Measurements from ENCODE around the gene VWA2. TPM values are rescaled to one million over a fixed set of nuclear protein-coding genes. Genes with fewer than 3 reads are reported as not detected.
A peak's percentile ranks its signal among the peaks of the same experiment; 100 is the strongest.

Gene VWA2
- total RNA-seq, 2 donors from 2014 or later, result not detected

DNA sequence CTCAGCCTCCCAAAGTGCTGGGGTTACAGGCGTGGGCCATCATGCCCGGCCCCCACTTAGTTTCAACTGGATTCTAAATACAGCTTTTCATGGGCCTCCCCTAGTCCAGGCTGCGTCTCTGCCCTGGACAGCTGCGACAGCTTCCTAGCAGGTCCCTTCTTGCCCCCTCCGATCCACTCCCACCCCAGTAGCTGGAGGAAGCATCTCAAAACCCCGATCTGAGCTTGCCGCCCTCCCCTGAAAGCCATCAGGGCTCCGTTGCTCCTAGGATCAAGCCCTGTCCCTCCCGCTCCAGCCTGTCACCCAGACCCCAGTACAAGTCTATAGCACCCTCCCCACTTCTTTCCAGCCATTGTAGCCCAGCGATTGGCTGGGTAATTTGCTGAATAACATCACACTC lies 64.5 kb downstream of the VWA2 start:
- no peak for DNase-seq (ENCODE audit: low spot score)
- no peaks in the 10 kb centered on the region for H3K36me3 Mint-ChIP-seq
- peaks cover 11 to 12% of the 10 kb centered on the region in 2 donors for H3K4me1 Mint-ChIP-seq (ENCODE audit: low read depth in 2 of 2)
- peak overlapping the region; percentile 53 to 80 for H3K27ac Mint-ChIP-seq
- peak overlapping the region; percentile 89 for H3K4me3 Mint-ChIP-seq
- no peak for ATAC-seq
- H3K27me3 Mint-ChIP-seq, result peaks cover 0 to 2% of the 10 kb centered on the region in 2 donors
- H3K9me3 Mint-ChIP-seq, result no peaks in the 10 kb centered on the region

DNA sequence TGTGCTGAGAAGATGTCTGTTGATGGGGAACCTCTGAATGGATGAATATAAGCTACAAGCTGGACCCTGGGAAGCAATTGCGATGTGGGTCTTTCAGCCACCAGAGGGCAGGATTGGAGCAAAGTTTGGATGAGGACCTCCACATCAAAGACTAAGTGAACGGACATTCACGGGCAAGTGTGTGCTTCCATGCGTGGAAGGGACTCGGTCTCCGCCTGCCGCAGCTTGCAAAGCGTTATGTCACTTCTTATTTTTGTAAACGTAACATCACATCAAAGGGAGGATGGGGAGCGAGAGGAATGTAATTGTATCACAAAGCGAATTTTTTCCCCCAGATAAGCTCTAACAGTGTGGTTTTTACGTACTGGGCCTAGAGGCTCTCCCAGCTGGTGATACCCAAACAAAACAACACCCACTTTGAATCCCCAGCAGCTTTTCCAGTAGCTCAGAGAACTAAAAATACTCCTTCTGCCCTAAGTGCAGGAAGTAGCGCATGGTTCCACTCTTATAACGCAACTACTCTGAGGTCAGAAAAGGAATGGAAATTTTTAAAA lies 65.0 kb downstream of the VWA2 start:
- Mint-ChIP-seq H3K4me3 (peak overlapping the region; percentile 89), H3K27ac (peak overlapping the region; percentile 53 to 80), H3K4me1 (ENCODE audit: low read depth in 2 of 2) (peaks cover 11 to 12% of the 10 kb centered on the region in 2 donors), H3K36me3 (no peaks in the 10 kb centered on the region), H3K9me3 (no peaks in the 10 kb centered on the region), H3K27me3 (peaks cover 0 to 2% of the 10 kb centered on the region in 2 donors)
- peak; percentile 78 for DNase-seq (ENCODE audit: low spot score)
- ATAC-seq, result peak; percentile 66 to 73

DNA sequence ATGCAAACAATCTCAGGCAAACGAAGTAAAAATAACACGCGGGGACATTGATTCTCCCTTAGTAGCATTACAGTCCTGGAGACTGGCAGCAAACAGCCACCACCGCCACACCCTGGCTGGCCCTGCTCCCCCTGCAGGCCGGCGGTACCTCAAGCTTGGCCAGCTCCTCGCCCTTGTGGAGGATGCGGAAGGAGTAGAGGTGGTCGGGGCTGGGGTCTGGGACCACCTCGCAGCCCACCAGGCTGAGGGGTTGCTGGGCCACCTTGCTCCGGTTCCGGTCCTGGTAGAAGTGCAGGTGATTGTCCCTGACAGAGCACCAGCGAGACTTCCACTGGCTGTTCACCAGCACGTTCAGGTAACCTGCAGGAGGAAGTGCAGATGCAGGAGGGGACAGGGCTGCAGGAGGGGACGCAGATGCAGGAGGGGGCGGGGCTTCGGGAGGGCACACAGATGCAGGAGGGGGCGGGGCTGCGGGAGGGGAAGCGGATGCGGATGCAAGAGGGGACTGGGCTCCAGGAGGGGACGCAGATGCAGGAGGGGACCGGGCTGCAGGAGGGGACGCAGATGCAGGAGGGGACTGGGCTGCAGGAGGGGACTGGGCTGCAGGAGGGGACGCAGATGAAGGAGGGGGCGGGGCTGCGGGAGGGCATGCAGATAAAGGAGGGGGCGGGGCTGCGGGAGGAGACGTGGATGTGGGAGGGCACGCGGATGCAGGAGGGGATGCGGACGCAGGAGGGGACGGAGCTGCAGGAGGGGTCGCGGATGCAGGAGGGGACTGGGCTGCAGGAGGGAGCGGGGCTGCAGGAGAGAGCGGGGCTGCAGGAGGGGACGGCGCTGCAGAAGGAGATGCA lies 65.7 kb downstream of the VWA2 start:
- Mint-ChIP-seq H3K9me3 (no peaks in the 10 kb centered on the region), H3K4me3 (peak overlapping the region; percentile 89), H3K27ac (peak overlapping the region; percentile 53 to 80), H3K36me3 (no peaks in the 10 kb centered on the region), H3K27me3 (peaks cover 0 to 2% of the 10 kb centered on the region in 2 donors), H3K4me1 (ENCODE audit: low read depth in 2 of 2) (peaks cover 11 to 12% of the 10 kb centered on the region in 2 donors)
- DNase-seq (ENCODE audit: low spot score) (peak; percentile 66), ATAC-seq (peak; percentile 75 to 76)

DNA sequence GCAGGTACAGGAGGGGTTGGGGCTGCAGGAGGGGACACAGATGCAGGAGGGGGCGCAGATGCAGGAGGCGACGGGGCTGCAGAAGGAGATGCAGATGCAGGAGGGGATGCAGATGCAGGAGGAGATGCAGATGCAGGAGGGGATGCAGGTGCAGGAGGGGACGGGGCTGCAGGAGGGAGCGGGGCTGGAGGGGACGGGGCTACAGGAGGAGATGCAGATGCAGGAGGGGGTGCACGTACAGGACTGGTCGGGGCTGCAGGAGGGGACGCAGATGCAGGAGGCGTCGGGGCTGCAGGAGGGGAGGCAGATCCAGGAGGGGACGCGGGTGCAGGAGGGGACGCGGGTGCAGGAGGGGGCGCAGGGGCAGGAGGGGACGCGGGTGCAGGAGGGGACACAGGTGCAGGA lies 66.5 kb downstream of the VWA2 start:
- peaks cover 0 to 2% of the 10 kb centered on the region in 2 donors for H3K27me3 Mint-ChIP-seq
- DNase-seq (ENCODE audit: low spot score), result no peak
- ATAC-seq, result no peak
- no peaks in the 10 kb centered on the region for H3K9me3 Mint-ChIP-seq
- H3K4me3 Mint-ChIP-seq, result peak overlapping the region; percentile 89
- no peak overlapping the region for H3K27ac Mint-ChIP-seq
- peaks cover 11 to 12% of the 10 kb centered on the region in 2 donors for H3K4me1 Mint-ChIP-seq (ENCODE audit: low read depth in 2 of 2)
- H3K36me3 Mint-ChIP-seq, result no peaks in the 10 kb centered on the region

DNA sequence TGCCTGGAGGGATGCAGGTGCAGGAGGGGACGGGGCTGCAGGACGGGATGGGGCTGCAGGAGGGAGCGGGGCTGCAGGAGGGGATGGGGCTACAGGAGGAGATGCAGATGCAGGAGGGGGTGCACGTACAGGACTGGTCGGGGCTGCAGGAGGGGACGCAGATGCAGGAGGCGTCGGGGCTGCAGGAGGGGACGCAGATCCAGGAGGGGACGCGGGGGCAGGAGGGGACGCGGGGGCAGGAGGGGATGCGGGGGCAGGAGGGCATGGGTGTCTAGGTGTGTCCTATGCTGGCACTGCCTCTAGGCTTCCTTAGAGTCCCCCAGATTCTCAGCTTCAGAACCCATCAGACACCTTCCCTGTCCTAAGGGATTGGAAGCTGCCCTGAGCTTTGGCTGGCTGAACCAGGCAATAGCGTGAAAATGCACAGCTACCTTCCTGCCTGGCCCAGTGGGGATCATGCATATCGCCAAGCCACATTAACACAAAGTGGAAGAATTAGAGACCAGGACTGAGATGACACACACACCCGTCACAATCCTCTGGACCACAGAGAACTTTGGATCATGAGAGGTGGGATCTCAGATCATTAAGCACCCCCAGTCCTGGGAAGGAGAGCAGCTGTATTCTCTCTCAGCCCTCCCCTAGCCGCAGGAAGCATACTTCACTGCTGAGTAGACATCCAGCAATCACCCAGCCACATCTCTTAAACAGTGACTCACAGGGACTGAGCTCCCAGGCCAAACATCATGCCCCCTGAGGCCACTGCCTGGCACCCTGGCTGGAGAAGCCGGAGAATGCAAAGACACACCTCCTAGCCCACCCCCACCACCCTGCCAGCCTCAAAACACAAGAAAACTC lies 67.3 kb downstream of the VWA2 start:
- Mint-ChIP-seq H3K36me3 (no peaks in the 10 kb centered on the region), H3K9me3 (no peaks in the 10 kb centered on the region), H3K27ac (no peak overlapping the region), H3K4me3 (peak overlapping the region; percentile 89), H3K4me1 (ENCODE audit: low read depth in 2 of 2) (peaks cover 11 to 12% of the 10 kb centered on the region in 2 donors), H3K27me3 (peaks cover 0 to 2% of the 10 kb centered on the region in 2 donors)
- no peak for ATAC-seq
- no peak for DNase-seq (ENCODE audit: low spot score)

DNA sequence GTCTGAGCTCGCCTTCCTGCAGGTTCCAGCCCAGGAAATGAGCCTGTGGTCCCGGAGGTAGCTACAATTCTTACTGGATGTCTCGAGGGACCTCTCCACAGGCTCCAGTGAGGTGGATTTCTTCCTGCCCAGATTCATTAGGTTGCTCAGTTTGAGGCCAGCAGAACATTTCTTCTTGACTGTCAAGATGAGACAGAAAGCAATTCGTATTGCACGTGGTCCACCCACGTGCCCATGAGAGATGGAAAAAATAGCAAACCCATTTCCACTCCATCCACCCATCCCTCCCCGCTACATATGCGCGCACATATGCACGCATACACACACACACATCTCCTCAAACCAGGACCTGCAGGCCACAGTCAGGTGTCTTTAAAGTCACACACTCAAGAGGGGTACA lies 68.7 kb downstream of the VWA2 start:
- DNase-seq (ENCODE audit: low spot score) (no peak), ATAC-seq (no peak)
- Mint-ChIP-seq H3K36me3 (no peaks in the 10 kb centered on the region), H3K27ac (no peak overlapping the region), H3K4me1 (ENCODE audit: low read depth in 2 of 2) (peaks cover 11 to 12% of the 10 kb centered on the region in 2 donors), H3K27me3 (peaks cover 0 to 2% of the 10 kb centered on the region in 2 donors), H3K9me3 (no peaks in the 10 kb centered on the region), H3K4me3 (no peak overlapping the region)

DNA sequence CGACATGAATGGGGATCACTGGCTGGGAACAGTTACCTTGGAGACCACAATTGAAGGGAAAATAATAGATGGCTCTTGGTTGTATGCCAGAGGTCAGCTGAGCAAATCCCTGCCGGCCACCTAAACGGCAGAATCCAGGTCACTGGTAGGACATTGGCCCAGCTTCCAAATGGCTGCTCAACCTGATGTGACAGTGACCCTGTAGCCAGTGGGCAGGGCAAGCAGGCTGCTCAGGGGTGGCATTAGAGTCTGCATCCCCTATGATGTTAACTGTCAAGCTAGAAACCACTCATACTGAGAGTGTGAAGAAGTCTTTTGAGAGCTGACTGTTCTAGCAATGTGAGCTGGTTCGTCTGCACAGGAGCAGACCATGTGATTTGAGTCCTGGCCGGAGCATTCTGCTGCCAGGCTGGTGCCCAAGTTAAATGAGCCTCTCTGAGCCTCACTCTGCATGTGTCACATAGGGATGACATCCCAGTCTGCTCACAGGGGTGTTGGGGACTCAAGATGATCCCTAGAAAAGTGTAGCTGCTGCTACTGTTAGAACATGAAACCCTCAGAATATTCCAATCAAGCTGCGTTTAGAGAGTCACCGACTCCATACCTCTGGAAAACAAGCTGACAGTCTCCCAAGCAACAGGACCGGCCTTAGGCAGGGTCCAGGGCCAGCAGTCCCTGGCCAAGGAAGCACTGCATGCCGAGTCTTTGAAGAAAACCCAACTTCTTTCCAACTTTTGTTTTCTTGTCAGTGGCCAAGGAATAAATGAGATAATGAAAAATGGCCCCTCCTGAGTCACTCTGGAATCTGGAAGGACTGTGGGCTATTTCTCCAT lies 69.7 kb downstream of the VWA2 start:
- H3K36me3 Mint-ChIP-seq, result no peaks in the 10 kb centered on the region
- ATAC-seq, result no peak
- peaks cover 9 to 10% of the 10 kb centered on the region in 2 donors for H3K4me1 Mint-ChIP-seq (ENCODE audit: low read depth in 2 of 2)
- no peak overlapping the region for H3K27ac Mint-ChIP-seq
- H3K9me3 Mint-ChIP-seq, result no peaks in the 10 kb centered on the region
- peaks cover 0 to 2% of the 10 kb centered on the region in 2 donors for H3K27me3 Mint-ChIP-seq
- H3K4me3 Mint-ChIP-seq, result no peak overlapping the region
- no peak for DNase-seq (ENCODE audit: low spot score)

DNA sequence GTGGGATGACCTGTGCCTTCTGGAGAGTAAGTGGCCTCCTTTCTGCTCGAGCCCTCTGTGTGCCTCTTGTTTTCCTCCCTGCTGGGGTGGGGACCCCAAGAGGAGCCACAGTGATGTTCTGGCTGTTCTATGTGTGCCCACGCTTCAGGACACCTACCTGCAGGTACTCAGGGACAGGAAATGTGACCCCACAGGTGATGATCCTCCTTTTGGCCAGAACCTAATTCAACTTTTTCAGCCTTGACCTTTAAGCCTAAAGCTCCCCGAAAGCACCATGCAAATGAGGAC lies 70.3 kb downstream of the VWA2 start:
- Mint-ChIP-seq H3K36me3 (no peaks in the 10 kb centered on the region), H3K4me3 (no peak overlapping the region), H3K27ac (no peak overlapping the region), H3K4me1 (ENCODE audit: low read depth in 2 of 2) (peaks cover 3 to 4% of the 10 kb centered on the region in 2 donors), H3K27me3 (peaks cover 0 to 2% of the 10 kb centered on the region in 2 donors), H3K9me3 (no peaks in the 10 kb centered on the region)
- ATAC-seq, result no peak
- DNase-seq (ENCODE audit: low spot score), result no peak

DNA sequence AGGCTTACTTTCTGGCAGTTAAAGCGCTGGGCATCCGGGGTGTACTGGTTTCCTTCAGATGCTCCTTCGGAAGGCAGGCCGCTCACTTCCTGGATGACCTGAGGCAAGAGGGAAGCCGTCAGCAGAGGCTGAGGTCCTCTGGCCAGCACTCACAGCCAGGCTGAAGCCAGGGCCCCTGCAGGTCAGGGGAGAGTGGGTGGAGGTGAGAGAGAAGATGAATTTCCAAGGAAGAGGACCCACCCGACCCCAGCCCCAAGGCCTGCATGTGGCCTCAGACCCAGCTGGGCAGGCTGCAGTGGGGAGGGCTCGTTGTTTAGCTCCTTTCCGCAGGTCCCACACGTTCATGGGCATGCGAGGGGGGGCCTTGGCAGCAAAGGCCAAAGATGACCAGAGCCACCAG lies 71.3 kb downstream of the VWA2 start:
- DNase-seq (ENCODE audit: low spot score) (no peak), ATAC-seq (no peak)
- H3K27me3 Mint-ChIP-seq, result peaks cover 0 to 2% of the 10 kb centered on the region in 2 donors
- no peak overlapping the region for H3K27ac Mint-ChIP-seq
- no peaks in the 10 kb centered on the region for H3K36me3 Mint-ChIP-seq
- no peak overlapping the region for H3K4me3 Mint-ChIP-seq
- no peaks in the 10 kb centered on the region for H3K4me1 Mint-ChIP-seq (ENCODE audit: low read depth in 2 of 2)
- no peaks in the 10 kb centered on the region for H3K9me3 Mint-ChIP-seq

DNA sequence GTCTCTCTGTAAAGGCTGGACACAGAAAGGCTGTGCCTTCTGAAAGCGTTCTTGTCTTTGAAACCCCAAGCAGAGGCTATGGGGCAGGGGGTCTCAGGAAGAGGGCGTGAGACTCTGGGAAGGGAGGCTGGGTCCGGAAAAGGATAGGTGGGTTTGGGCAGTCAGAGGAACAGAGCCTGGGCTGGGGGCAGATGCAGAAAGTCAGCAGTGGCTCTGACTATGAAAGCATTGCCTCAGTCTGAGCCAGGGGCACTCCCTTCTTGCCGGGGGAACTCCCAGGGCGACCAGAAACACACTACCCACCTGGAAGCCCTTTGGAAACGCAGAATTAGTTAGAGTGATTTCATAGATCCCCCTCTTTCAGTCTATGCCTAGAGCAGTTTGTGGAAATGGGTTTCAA lies 72.0 kb downstream of the VWA2 start:
- no peak overlapping the region for H3K4me3 Mint-ChIP-seq
- H3K9me3 Mint-ChIP-seq, result no peaks in the 10 kb centered on the region
- H3K27me3 Mint-ChIP-seq, result peaks cover 0 to 2% of the 10 kb centered on the region in 2 donors
- H3K27ac Mint-ChIP-seq, result no peak overlapping the region
- no peaks in the 10 kb centered on the region for H3K4me1 Mint-ChIP-seq (ENCODE audit: low read depth in 2 of 2)
- ATAC-seq, result no peak
- H3K36me3 Mint-ChIP-seq, result no peaks in the 10 kb centered on the region
- no peak for DNase-seq (ENCODE audit: low spot score)

DNA sequence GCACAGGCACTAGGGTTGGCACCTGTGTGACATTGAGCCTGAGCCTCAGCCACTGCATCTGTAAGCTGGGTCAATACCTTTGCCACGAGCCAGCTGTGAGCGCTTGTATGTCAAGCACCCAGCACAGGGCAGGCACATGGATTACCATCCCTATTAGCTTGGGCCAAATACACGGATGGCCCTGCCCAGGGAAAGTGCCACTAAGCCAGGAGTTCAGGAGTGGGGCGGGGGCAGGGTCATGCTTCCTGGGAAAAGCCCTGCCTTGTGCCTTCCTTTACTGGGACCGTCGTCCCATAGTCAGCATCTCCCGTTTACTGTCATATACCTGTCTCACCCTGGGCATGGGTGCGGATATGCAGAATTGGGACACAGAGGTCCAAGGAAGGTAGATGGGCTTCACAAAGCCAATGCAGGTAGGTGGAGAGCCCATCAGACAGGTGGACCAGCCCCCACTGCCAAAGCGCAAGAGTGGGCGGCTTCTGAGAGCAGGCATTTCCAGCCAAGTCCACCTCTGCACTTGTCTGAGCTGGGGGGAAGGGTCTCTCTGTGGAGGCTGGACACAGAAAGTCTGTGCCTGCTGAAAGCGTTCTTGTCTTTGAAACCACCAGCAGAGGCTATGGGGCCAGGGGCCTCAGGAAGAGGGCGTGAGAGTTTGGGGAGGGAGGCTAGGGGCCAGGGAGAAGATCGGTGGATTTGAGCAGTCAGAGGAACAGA lies 72.6 kb downstream of the VWA2 start:
- DNase-seq (ENCODE audit: low spot score), result no peak
- Mint-ChIP-seq H3K27ac (no peak overlapping the region), H3K4me3 (no peak overlapping the region), H3K4me1 (ENCODE audit: low read depth in 2 of 2) (no peaks in the 10 kb centered on the region), H3K9me3 (no peaks in the 10 kb centered on the region), H3K36me3 (no peaks in the 10 kb centered on the region), H3K27me3 (peaks cover 4 to 6% of the 10 kb centered on the region in 2 donors)
- ATAC-seq, result no peak

DNA sequence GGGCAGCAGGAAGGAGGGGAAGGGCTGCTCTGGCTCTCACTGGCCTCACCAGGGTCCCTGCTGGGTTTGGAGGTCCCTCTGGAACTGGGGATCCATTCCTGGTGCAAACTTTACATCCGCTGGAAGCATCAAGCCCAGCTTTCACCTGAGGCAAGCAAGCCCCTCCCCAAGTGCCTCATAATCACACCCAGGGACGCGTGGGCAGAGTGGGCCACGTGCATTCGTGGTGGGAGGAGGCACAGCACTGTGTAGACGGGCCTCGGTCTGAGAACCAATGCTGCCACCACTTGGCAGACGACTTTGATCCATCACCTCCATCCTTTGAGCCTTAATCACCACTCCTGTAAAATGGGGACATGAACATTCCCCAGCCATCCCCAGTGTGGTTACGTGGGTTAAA lies 74.1 kb downstream of the VWA2 start:
- Mint-ChIP-seq H3K27ac (no peak overlapping the region), H3K36me3 (no peaks in the 10 kb centered on the region), H3K4me1 (ENCODE audit: low read depth in 2 of 2) (no peaks in the 10 kb centered on the region), H3K9me3 (no peaks in the 10 kb centered on the region), H3K27me3 (peaks cover 3 to 11% of the 10 kb centered on the region in 2 donors), H3K4me3 (no peak overlapping the region)
- ATAC-seq (no peak), DNase-seq (ENCODE audit: low spot score) (no peak)

DNA sequence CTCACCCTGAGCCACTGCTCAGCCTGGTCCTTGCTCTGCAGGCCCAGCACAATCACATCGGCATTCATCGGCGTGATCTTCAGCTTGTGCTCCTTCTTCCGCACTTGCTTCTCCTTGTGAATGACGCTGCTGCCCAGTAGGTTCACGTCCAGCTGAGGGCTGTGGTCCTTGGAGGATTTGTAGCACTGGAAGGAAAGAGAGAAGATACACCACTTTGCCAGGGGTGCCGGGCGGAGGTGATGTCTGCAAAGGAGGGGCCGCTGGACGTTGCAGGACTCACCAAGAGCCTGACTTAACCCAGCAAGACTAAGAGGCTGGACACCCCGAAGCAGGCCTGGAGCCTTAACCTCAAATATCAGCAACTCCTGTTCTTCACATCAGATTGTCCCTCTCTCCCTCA lies 74.8 kb downstream of the VWA2 start:
- H3K4me3 Mint-ChIP-seq, result no peak overlapping the region
- ATAC-seq, result no peak

More for the DNA sequence above, 74.8 kb downstream of the VWA2 start:
- no peaks in the 10 kb centered on the region for H3K36me3 Mint-ChIP-seq
- no peak for DNase-seq (ENCODE audit: low spot score)
- no peaks in the 10 kb centered on the region for H3K9me3 Mint-ChIP-seq
- H3K27ac Mint-ChIP-seq, result no peak overlapping the region
- peaks cover 3 to 12% of the 10 kb centered on the region in 2 donors for H3K27me3 Mint-ChIP-seq
- no peaks in the 10 kb centered on the region for H3K4me1 Mint-ChIP-seq (ENCODE audit: low read depth in 2 of 2)

All from natural killer cell treated with Interleukin-12 subunit alpha and Interleukin-12 subunit beta and Interleukin-15 and Interleukin-18, amount 100 ng/mL, for 72 hours (primary cell).